Jurkat, Clone E6-1 (cell line): ENCODE results near the gene NFE2L2.
"Not testable (repeated sequence)": the region's sequence is repeated elsewhere in the genome, so short reads cannot be mapped to it uniquely, and the experiment has no call there.

Source experiments
- DNase-seq: peaks from one replicate; pipeline ENCODE4 v3.0.0-alpha.2; 2011; ENCODE audit warnings: low read depth, low spot score
- H3K4me3 ChIP-seq: 2 replicates; pipeline ENCODE4 v1.5.1; 2011; ENCODE audit warnings: mild to moderate bottlenecking, low read length, control low read depth, moderate library complexity

NFE2L2 gene

DNA sequence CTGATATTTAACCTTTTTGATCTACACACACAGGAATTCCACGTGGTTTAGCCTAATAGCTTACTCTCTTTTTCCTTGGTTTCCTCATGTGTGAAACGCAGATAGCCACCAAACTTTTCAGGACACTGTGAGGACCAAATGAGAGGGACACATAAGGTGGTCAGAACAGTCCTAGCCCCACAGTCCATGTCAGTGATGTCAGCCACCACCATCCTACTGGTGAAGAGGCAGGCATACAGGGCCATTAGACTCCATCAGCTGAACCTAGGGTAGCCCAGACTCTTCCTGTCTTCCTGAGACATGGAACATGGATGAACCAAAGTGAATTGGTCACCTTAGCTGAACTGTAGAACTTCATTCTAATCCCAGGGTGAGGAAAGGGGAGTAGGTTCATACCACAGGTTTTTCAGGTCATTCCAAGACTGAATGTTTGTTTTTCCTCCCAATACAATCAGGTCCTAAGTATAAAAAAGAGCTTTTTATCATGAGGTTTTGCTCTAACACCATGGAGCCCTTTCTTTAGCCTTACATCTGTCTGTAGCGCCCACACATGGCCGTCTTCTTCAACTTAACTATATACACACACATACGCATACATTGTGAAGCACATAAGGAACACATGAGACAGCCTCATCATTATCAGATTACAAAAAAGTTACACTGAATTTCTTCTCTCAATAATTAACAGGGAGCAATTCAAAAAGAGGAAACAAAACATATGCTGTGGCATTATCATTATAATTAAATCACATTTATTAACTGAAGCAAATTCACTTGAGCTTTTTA lies 18.5 kb upstream of the NFE2L2 start:
- DNase-seq = no peak
- H3K4me3 ChIP-seq = no peak overlapping the region

DNA sequence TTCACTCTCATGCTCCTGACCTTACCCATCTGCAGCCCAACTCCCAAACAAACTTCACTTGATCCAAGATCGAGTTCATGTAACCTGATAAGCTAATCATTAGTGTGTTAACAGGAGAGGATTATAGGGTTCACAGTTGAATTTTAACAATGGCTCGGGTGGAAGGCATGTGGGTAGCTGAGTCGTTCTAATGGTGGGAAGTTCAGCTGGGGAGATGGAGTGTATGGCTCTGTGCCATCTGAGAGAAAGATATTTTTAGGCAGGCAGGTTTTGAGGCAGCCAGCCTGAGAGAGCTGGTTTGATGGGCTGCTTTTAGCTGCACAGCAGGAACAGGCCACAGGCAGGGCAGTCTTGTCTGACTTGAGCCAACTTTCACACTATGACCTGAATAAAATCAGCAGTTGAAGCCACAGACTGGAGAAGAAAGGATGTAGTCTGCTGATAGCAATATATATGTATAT lies 17.7 kb upstream of the NFE2L2 start:
- DNase-seq = no peak
- no peak overlapping the region for H3K4me3 ChIP-seq

- H3K4me3 ChIP-seq = no peak overlapping the region
- DNase-seq = no peak
Measured at GRCh38 chr2:177281400-177282180, 17.1 kb upstream of the NFE2L2 start.

- no peak overlapping the region for H3K4me3 ChIP-seq
- no peak for DNase-seq
Measured at GRCh38 chr2:177279847-177280246, 15.3 kb upstream of the NFE2L2 start.

DNA sequence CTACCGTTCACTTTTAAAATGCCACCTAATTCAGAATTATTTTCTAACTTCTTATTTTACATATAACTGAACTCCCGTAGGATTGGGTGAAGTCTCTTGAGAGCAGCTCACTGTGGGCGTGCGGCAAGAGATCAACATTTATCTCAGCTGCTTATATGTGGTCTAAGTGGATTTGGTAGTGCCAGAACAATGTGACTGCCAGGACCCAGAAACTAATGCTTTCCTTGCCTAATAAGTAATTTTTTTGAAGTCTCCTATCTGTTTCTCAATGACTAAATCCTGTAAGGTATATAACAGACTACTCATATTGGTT lies 11.2 kb upstream of the NFE2L2 start:
- DNase-seq = no peak
- no peak overlapping the region for H3K4me3 ChIP-seq

DNA sequence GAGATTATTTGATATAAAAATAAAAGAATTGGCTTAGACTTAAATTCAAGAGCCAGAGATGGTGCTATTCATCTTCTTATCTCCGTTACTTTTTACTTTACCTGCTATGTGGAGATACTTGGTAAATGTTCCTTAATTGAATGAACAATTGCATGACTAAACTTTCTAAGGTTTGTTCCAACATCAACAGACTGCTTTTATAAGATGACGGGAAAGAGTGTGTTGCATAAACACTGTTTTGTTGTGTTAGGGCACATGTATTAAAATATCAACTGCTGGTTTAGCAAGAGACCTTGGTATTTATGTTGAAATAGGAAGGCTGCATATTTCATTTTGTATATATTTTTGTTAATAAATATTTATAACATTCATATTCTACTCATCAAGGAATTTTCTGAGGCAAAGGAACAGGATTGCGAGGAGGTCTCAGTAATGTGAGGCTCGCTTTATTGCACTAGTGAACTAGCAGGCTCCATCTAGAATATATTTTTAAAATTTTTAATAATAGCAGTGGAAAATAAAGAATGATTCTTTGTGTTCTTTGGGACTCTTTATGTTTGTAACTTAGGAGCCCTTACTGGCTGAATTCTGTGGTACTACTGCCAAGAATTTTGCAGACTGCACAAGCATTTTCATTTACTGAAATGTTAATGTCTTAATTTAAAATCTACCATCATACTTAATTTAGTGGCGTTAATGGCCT lies 10.7 kb upstream of the NFE2L2 start:
- H3K4me3 ChIP-seq = no peak overlapping the region
- DNase-seq = no peak

DNA sequence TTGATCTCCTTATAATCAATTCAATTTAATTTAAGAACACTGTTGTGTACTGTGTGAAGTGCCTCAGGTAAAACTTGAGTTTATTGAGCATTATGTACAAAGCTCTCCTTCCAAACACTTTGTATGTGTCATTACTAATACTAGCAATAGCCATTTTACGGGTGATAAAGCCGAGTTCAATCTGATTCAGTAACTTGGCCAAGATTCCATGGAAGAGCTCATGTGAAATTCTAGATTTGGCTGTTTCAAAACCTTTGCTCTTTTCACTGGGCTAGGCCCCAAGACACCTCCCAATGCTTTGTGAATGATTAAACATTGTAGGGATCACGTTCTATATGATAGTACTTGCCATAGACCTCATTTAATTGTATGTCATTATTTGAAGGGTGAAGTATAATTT lies 8.9 kb upstream of the NFE2L2 start:
- H3K4me3 ChIP-seq = no peak overlapping the region
- DNase-seq = no peak

DNA sequence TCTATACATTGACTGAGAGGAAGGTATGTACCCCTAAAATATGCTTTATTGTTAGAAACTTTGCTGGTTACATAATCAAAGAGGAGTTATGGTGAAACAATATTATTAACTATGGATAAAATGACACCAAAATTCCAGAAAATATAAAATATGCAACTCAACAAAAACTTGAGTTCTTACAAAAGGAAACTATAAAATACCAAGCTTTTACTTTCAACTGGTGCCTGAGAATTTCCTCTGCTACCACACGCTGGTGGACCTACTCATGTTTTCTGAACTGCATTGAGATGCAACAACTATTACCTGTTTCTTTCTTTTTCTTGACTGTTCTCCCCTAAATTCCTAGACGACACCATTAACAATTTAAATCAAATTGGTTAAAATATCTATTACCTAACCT lies 8.2 kb upstream of the NFE2L2 start:
- DNase-seq = no peak

DNA sequence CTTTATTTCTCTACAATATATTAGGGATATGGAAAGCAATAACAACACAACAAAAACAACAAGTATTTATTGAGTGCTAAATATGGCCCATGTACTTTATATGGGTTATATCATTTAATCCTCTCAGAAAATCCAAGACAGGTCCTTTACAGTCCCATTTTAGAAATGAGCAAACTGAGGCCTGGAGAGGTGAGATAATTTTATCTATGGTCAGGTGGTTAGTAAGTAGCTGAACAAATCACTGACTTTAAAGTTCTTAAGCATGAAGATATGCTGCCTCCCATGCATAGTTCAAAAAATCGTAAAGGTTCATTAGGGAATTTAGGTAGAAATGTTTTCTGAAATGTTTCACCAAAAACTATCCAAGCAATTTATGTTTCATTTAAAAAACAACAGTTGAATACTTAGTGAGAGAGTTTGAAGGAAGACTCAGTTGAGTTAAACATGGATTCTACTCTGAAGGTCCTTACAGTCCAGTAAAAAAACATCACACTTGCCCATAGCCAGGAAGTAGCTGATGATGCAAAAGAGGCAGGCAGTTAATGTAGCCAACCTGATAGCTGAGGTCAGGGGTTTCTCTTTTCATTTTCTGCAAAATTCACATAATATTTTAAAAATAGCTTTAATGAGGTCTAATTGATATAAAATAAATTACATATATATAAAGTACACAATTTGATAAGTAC lies 7.6 kb upstream of the NFE2L2 start:
- no peak overlapping the region for H3K4me3 ChIP-seq
- DNase-seq = no peak

More for the DNA sequence above, 8.2 kb upstream of the NFE2L2 start:
- H3K4me3 ChIP-seq = no peak overlapping the region

GRCh38 chr2:177270531-177270930 lies 6.0 kb upstream of the NFE2L2 start:
- no peak overlapping the region for H3K4me3 ChIP-seq
- DNase-seq = no peak

GRCh38 chr2:177268901-177269300 lies 4.4 kb upstream of the NFE2L2 start:
- no peak for DNase-seq
- H3K4me3 ChIP-seq = no peak overlapping the region

- DNase-seq = no peak
Measured at GRCh38 chr2:177268187-177268871, 3.8 kb upstream of the NFE2L2 start.

GRCh38 chr2:177266955-177267354 lies 2.4 kb upstream of the NFE2L2 start:
- not testable (repeated sequence) for DNase-seq

More at GRCh38 chr2:177268187-177268871, 3.8 kb upstream of the NFE2L2 start:
- no peak overlapping the region for H3K4me3 ChIP-seq

DNA sequence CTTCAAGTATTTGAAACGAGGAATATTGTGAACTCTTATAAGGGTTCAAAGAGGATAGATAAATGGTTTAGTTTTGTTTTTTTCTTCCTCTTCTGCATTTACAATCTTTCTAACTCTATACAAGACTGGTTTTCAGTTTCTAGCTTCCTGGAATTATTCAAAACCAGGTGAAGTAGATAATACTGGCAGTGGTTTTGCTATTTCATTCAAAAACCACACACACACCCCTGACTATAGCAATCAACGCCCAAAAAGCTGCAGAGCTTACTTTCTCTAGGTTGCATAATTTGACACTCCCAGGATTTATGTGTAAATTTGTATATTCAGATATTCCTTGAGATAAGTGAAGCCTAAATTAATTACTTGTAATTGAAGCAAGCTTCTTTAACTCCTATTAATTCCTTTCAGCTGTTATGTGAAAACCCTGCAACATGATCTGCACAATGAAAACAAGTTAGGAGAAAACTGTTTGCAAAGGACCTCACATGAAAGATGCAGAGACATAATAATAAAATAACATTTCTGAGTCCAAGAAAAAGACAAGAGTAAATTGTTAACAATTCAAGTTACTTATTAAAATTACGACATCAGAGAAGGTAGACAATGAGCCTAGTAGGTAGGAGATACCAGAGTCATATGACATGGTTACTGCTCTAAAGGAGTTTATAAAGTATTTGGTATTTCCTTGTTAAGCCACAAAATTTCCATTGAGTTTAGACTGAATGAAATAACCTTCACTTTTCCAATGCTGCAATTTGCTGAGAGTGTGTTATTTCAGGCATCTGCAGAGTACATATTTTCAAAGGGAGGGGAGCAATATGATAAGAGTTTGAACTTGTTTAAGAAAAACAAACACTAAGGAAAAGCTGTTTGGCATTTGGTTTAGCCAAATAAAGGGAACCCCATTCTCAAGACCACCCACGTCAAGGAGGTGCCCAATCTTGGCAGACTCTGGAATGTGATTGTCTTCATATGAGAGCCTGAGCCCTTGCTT lies 1.6 kb upstream of the NFE2L2 start:
- DNase-seq = peak; percentile 59
- H3K4me3 ChIP-seq = peak overlapping the region; percentile 77

More at GRCh38 chr2:177266955-177267354, 2.4 kb upstream of the NFE2L2 start:
- H3K4me3 ChIP-seq = not testable (repeated sequence)

DNA sequence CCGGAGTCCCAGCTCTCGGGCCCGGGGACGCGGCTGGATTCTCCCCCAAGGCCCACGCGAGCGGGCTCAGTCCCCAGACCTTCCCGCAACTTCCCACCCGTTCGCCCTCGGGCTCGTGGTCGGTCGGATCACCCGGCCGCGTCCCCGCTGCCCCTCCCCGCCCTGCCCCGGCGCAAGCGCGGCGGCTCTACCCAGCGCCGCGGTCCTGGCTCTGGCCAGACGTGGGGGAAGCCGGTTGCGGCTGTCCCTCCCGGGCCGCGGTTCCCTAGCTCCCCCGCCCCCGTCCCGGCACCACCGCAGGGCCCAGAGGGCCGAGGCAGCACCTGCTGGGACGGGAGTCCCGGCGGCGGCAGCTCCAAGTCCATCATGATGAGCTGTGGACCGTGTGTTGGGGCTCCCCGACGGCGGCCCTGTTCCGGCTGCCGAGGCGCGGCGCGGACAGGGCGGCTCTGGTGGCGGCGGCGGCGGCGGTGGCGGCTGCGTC lies 276 bp downstream of the NFE2L2 start:
- no peak for DNase-seq

DNA sequence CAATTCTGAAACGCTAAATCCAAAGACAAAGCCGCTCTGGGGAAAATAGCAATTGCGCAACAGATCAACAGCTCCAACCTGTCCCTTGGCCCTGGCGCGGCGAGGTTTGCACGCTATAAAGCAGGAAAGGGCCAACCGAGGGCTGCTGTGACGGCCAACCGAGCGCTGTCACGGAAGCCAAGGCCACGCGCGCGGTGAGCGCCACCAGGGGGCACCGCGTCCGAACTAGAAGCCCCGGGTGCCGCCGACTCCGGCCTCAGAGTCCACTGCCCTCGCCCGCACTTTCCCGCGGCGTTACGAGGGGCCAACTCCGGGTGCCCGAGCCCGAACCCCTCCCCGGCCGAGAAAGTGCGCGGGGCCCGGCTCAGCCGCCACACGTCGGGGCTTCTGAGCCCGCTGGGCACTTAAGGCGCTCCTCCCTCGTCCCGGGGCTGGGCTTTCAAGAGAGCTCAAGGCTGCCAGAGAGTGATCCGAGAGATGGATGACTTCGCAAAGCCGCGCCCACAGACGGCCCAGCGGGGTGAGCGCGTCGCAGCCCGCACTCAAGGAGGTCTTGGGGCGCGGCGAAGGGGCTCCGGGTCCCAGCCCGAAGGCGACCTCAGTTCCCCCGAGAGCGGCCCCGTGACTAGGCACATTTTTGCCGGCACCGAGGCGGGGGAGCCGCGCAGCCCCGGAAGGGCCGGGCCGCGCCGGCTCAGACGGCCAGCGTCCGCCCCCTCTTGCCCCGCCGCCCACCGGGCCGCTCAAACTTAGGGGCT lies 897 bp downstream of the NFE2L2 start:
- H3K4me3 ChIP-seq = peak overlapping the region; percentile 77

More for the DNA sequence above, 276 bp downstream of the NFE2L2 start:
- peak overlapping the region; percentile 77 for H3K4me3 ChIP-seq

DNA sequence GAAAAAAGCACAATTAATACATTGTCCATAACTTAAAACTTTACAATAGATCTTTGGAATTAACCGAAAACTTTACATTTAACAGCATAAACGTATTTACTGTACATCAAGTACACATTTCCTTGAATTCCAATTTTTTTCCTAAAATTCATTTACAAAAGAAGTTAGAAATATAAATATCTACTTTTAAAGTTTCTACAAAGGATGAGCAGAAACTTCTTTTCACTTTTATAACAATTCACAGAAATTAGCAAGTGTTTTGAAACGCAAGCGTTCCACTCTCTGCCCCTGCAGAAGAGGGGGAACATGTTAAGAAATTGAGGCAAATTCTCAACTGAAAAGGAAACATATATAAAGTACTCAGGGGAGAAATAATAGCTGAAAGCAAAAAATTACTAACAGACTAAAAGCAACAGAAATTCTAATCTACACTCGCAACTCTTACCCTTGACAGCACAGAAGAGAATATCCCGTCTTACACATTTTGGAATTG lies 1.5 kb downstream of the NFE2L2 start:
- peak overlapping the region; percentile 77 for H3K4me3 ChIP-seq
- DNase-seq = no peak

More for the DNA sequence above, 897 bp downstream of the NFE2L2 start:
- DNase-seq = peak; percentile 92
